Keratinocyte (primary cell): ENCODE results near the gene YWHAE.

Experiments
- EZH2 ChIP-seq: IDR thresholded peaks from one replicate; pipeline ENCODE4 v1.6.1; 2012; ENCODE audit warnings: inconsistent platforms, mild to moderate bottlenecking, low read length, moderate library complexity
- TF ChIP-seq, protein P1 (sequence below), 3 experiments: IDR thresholded peaks in 1 of 3; conservative IDR thresholded peaks in 1 of 3; optimal IDR thresholded peaks in 1 of 3; 2 replicates in 2 of 3; 3 replicates in 1 of 3; pipeline versions ENCODE3 to v1.5.1; 2011; ENCODE audit warnings: low read length in 3 of 3, mild to moderate bottlenecking in 3 of 3, moderate library complexity in 2 of 3, control low read depth in 1 of 3, inconsistent platforms in 1 of 3; ENCODE audit not compliant: insufficient read depth in 2 of 3; ENCODE audit errors: extremely low read depth in 1 of 3

DNA sequence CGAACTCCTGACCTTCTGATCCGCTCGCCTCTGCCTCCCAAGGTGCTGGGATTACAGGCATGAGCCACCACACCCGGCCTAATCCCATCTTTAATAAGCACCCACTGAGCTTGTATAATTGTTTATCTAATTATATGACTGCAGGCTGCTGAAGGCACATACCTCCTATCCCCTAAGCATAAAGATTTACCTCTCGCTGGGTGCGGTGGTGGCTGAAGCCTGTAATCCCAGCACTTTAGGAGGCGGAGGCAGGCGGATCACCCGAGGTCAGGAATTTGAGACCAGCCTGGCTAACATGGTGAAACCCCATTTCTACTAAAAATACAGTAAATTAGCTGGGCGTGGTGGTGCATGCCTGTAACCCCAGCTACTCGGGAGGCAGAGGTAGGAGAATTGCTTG, 20.1 kb upstream of the YWHAE start:
- TF ChIP-seq, protein P1, sequence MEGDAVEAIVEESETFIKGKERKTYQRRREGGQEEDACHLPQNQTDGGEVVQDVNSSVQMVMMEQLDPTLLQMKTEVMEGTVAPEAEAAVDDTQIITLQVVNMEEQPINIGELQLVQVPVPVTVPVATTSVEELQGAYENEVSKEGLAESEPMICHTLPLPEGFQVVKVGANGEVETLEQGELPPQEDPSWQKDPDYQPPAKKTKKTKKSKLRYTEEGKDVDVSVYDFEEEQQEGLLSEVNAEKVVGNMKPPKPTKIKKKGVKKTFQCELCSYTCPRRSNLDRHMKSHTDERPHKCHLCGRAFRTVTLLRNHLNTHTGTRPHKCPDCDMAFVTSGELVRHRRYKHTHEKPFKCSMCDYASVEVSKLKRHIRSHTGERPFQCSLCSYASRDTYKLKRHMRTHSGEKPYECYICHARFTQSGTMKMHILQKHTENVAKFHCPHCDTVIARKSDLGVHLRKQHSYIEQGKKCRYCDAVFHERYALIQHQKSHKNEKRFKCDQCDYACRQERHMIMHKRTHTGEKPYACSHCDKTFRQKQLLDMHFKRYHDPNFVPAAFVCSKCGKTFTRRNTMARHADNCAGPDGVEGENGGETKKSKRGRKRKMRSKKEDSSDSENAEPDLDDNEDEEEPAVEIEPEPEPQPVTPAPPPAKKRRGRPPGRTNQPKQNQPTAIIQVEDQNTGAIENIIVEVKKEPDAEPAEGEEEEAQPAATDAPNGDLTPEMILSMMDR (optimal IDR thresholded peaks at IDR 0.05 in 1 of 3, IDR thresholded peaks at IDR 0.05 in 1 of 3, conservative IDR thresholded peaks at IDR 0.05 in 1 of 3; ENCODE audit: extremely low read depth in 1 of 3, insufficient read depth in 2 of 3, low read length in 3 of 3): no peak
- TF ChIP-seq EZH2: no peak
